Stimulated activated CD8-positive, alpha-beta memory T cell treated with anti-CD3 and anti-CD28 coated beads, Interleukin-4, amount 100 ng/mL, for 24 hours (primary cell): ENCODE results near the gene NOTCH1.

ENCODE experiments used
- DNase-seq: peaks from one replicate; pipeline ENCODE4 v3.0.0-alpha.2; 2020; ENCODE audit warnings: low read depth

The NOTCH1 gene

GRCh38 chr9:136499935-136500910 is 45.6 kb downstream of the NOTCH1 start:
- no peak for DNase-seq

- DNase-seq: no peak
Measured at GRCh38 chr9:136499071-136499934, 46.5 kb downstream of the NOTCH1 start.

- DNase-seq: no peak
Measured at GRCh38 chr9:136497916-136498695, 47.7 kb downstream of the NOTCH1 start.

- DNase-seq: no peak
Measured at GRCh38 chr9:136496801-136497620, 48.8 kb downstream of the NOTCH1 start.

GRCh38 chr9:136496181-136496580 is 49.7 kb downstream of the NOTCH1 start:
- DNase-seq: no peak

GRCh38 chr9:136495238-136495800 is 50.5 kb downstream of the NOTCH1 start:
- no peak for DNase-seq

- no peak for DNase-seq
Measured at GRCh38 chr9:136494531-136495215, 51.2 kb downstream of the NOTCH1 start.

GRCh38 chr9:136494012-136494411 is 51.8 kb downstream of the NOTCH1 start:
- no peak for DNase-seq

GRCh38 chr9:136493567-136493971 is 52.3 kb downstream of the NOTCH1 start:
- DNase-seq: no peak

GRCh38 chr9:136492978-136493522 is 52.8 kb downstream of the NOTCH1 start:
- no peak for DNase-seq

GRCh38 chr9:136489731-136490130 is 56.1 kb downstream of the NOTCH1 start:
- no peak for DNase-seq

GRCh38 chr9:136488247-136489214 is 57.3 kb downstream of the NOTCH1 start:
- peak; percentile 54 for DNase-seq

- no peak for DNase-seq
Measured at GRCh38 chr9:136487672-136488071, 58.2 kb downstream of the NOTCH1 start.

GRCh38 chr9:136486823-136487620 is 58.8 kb downstream of the NOTCH1 start:
- DNase-seq: no peak

GRCh38 chr9:136486131-136486530 is 59.7 kb downstream of the NOTCH1 start:
- DNase-seq: no peak

GRCh38 chr9:136485049-136486045 is 60.5 kb downstream of the NOTCH1 start:
- DNase-seq: peak; percentile 73
